H1 (cell line): Measurements from ENCODE around the gene TMEM209.

Experiments used
- CEBPB ChIP-seq: IDR thresholded peaks from 2 replicates; pipeline ENCODE4 v1.6.1; 2012; ENCODE audit warnings: low read depth, low read length
- EP300 ChIP-seq, 2 experiments: IDR thresholded peaks; 1 replicate in 1 of 2; 2 replicates in 1 of 2; pipeline ENCODE4 v1.6.1; 2011 to 2012; ENCODE audit warnings: low read depth in 2 of 2, low read length in 2 of 2, mild to moderate bottlenecking in 2 of 2, borderline replicate concordance in 1 of 2, inconsistent platforms in 1 of 2, moderate library complexity in 1 of 2
- KDM5A ChIP-seq: fragments of 200-600 bp; IDR thresholded peaks from 2 replicates; pipeline ENCODE4 v1.7.1; 2012; ENCODE audit warnings: mild to moderate bottlenecking, low read length, inconsistent platforms, mixed read lengths
- POLR2AphosphoS5 ChIP-seq: IDR thresholded peaks from 2 replicates; pipeline ENCODE4 v1.6.1; 2011; ENCODE audit warnings: low read depth, low read length
- RAD21 ChIP-seq, 2 experiments: IDR thresholded peaks in 1 of 2; conservative IDR thresholded peaks in 1 of 2; 2 replicates each; pipeline ENCODE4 v1.6.1; 2011; ENCODE audit warnings: low read depth in 2 of 2, low read length in 2 of 2, improper control_type of control experiment in 1 of 2, inconsistent platforms in 1 of 2, mild to moderate bottlenecking in 1 of 2, moderate library complexity in 1 of 2
- TAF7 ChIP-seq: optimal IDR thresholded peaks from 2 replicates; pipeline ENCODE3; 2011; ENCODE audit warnings: low read depth, mild to moderate bottlenecking, inconsistent platforms, low read length, moderate library complexity, borderline replicate concordance
- ZNF274 ChIP-seq: IDR thresholded peaks from 2 replicates; pipeline ENCODE4 v1.7.0; 2012; ENCODE audit warnings: low read length, borderline replicate concordance; ENCODE audit errors: extremely low read depth
- TF ChIP-seq, protein P1 (sequence below), 3 experiments: IDR thresholded peaks; 1 replicate in 2 of 3; 2 replicates in 1 of 3; pipeline versions ENCODE4 v1.5.1 to v1.6.1; 2011; ENCODE audit warnings: low read length in 3 of 3, mild to moderate bottlenecking in 3 of 3, inconsistent platforms in 2 of 3, low read depth in 1 of 3, moderate library complexity in 1 of 3; ENCODE audit not compliant: insufficient read depth in 1 of 3; ENCODE audit errors: control extremely low read depth in 1 of 3

GRCh38 chr7:130140551-130141160, 64.5 kb downstream of the TMEM209 start:
- TF ChIP-seq, protein P1, sequence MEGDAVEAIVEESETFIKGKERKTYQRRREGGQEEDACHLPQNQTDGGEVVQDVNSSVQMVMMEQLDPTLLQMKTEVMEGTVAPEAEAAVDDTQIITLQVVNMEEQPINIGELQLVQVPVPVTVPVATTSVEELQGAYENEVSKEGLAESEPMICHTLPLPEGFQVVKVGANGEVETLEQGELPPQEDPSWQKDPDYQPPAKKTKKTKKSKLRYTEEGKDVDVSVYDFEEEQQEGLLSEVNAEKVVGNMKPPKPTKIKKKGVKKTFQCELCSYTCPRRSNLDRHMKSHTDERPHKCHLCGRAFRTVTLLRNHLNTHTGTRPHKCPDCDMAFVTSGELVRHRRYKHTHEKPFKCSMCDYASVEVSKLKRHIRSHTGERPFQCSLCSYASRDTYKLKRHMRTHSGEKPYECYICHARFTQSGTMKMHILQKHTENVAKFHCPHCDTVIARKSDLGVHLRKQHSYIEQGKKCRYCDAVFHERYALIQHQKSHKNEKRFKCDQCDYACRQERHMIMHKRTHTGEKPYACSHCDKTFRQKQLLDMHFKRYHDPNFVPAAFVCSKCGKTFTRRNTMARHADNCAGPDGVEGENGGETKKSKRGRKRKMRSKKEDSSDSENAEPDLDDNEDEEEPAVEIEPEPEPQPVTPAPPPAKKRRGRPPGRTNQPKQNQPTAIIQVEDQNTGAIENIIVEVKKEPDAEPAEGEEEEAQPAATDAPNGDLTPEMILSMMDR (IDR thresholded peaks at IDR 0.05; ENCODE audit: control extremely low read depth in 1 of 3, insufficient read depth in 1 of 3, low read depth in 1 of 3, low read length in 3 of 3) = no peak
- TF ChIP-seq TAF7 (peak; percentile 55), RAD21 (IDR thresholded peaks at IDR 0.05 in 1 of 2, conservative IDR thresholded peaks at IDR 0.05 in 1 of 2; ENCODE audit: low read depth in 2 of 2, low read length in 2 of 2) (no peak), ZNF274 (no peak), POLR2AphosphoS5 (no peak), KDM5A (no peak), CEBPB (no peak), EP300 (IDR thresholded peaks at IDR 0.05; ENCODE audit: borderline replicate concordance in 1 of 2, low read depth in 2 of 2, low read length in 2 of 2) (no peak)
